Neuronal stem cell (in vitro differentiated cells): ENCODE measurements around the gene VTA1.

Experiments used
- DNase-seq: peaks from one replicate; pipeline ENCODE4 v3.0.0-alpha.2; 2013; ENCODE audit warnings: low spot score
- H2AFZ ChIP-seq: one replicate; pipeline ENCODE4 v1.6.1; 2013; ENCODE audit warnings: mild to moderate bottlenecking, low read length, inconsistent platforms
- H2AK5ac ChIP-seq: 2 replicates; pipeline ENCODE4 v1.6.1; 2013; ENCODE audit warnings: low read depth, mild to moderate bottlenecking, inconsistent platforms, low read length, moderate library complexity, mixed read lengths
- H2BK120ac ChIP-seq: 2 replicates; pipeline ENCODE4 v1.6.1; 2013; ENCODE audit warnings: low read depth, mild to moderate bottlenecking, inconsistent platforms, low read length, moderate library complexity, mixed read lengths
- H2BK12ac ChIP-seq: one replicate; pipeline ENCODE4 v1.6.1; 2013; ENCODE audit warnings: low read length, inconsistent platforms
- H2BK15ac ChIP-seq: 2 replicates; pipeline ENCODE4 v1.6.1; 2013; ENCODE audit warnings: mild to moderate bottlenecking, low read length, inconsistent platforms, mixed read lengths
- H2BK5ac ChIP-seq: one replicate; pipeline ENCODE4 v1.6.1; 2013; ENCODE audit warnings: inconsistent platforms, mild to moderate bottlenecking, low read length, moderate library complexity
- H3K14ac ChIP-seq: one replicate; pipeline ENCODE4 v1.6.1; 2013; ENCODE audit warnings: low read length, inconsistent platforms
- H3K18ac ChIP-seq: 2 replicates; pipeline ENCODE4 v1.6.1; 2013; ENCODE audit warnings: low read length, inconsistent platforms
- H3K23ac ChIP-seq: 2 replicates; pipeline ENCODE4 v1.6.1; 2013; ENCODE audit warnings: low read depth, mild to moderate bottlenecking, mixed read lengths, low read length, inconsistent platforms; ENCODE audit not compliant: poor library complexity
- H3K27ac ChIP-seq: replicated peaks from 3 replicates; pipeline ENCODE4 v1.5.1; 2013; ENCODE audit warnings: low read length, inconsistent platforms
- H3K27me3 ChIP-seq, 3 experiments: 2 replicates each; pipeline ENCODE4 v1.6.1; 2013; ENCODE audit warnings: low read length in 3 of 3, mild to moderate bottlenecking in 2 of 3, inconsistent platforms in 1 of 3, low read depth in 1 of 3, mixed read lengths in 1 of 3, moderate library complexity in 1 of 3; ENCODE audit not compliant: control insufficient read depth in 3 of 3, insufficient read depth in 3 of 3
- H3K36me3 ChIP-seq, 2 donors: replicated peaks in 1 of 2; 2 replicates each; pipeline ENCODE4 v1.6.1; 2013; ENCODE audit warnings: low read length in 2 of 2; ENCODE audit not compliant: control insufficient read depth in 2 of 2, insufficient read depth in 2 of 2
- H3K4ac ChIP-seq: 2 replicates; pipeline ENCODE4 v1.6.1; 2013; ENCODE audit warnings: inconsistent platforms, mild to moderate bottlenecking, low read length, moderate library complexity
- H3K4me1 ChIP-seq, 2 donors: 1 replicate in 1 of 2; 2 replicates in 1 of 2; pipeline ENCODE4 v1.6.1; 2013; ENCODE audit warnings: low read length in 2 of 2, low read depth in 1 of 2; ENCODE audit not compliant: control insufficient read depth in 2 of 2, insufficient read depth in 1 of 2
- H3K4me2 ChIP-seq: one replicate; pipeline ENCODE4 v1.6.1; 2013; ENCODE audit warnings: mild to moderate bottlenecking, low read length, inconsistent platforms; ENCODE audit not compliant: insufficient read depth, poor library complexity, severe bottlenecking
- H3K4me3 ChIP-seq, 2 donors: 2 replicates each; pipeline ENCODE4 v1.5.1; 2013; ENCODE audit warnings: low read length in 2 of 2, mild to moderate bottlenecking in 2 of 2, inconsistent platforms in 1 of 2, moderate library complexity in 1 of 2
- H3K79me1 ChIP-seq: one replicate; pipeline ENCODE4 v1.6.1; 2013; ENCODE audit warnings: low read depth, mild to moderate bottlenecking, inconsistent platforms, low read length, moderate library complexity
- H3K9ac ChIP-seq: one replicate; pipeline ENCODE4 v1.6.1; 2013; ENCODE audit warnings: mild to moderate bottlenecking, low read depth, low read length, inconsistent platforms; ENCODE audit not compliant: poor library complexity
- H3K9me3 ChIP-seq, 2 donors: replicated peaks in 1 of 2; 2 replicates each; pipeline versions ENCODE3 to v1.6.1; 2013; ENCODE audit warnings: low read length in 2 of 2, mild to moderate bottlenecking in 2 of 2, inconsistent platforms in 1 of 2, low read depth in 1 of 2, mixed read lengths in 1 of 2, moderate library complexity in 1 of 2; ENCODE audit not compliant: control insufficient read depth in 2 of 2, insufficient read depth in 1 of 2
- H4K8ac ChIP-seq: one replicate; pipeline ENCODE4 v1.6.1; 2013; ENCODE audit warnings: low read depth, mild to moderate bottlenecking, inconsistent platforms, low read length, moderate library complexity
- H4K91ac ChIP-seq: one replicate; pipeline ENCODE4 v1.6.1; 2013; ENCODE audit warnings: low read length, low read depth, mild to moderate bottlenecking, inconsistent platforms; ENCODE audit not compliant: poor library complexity
- WGBS, 2 donors: extraction: QIAGEN DNeasy Blood & Tissue Kit; methylation state at CpG; one replicate each; pipeline ENCODE4 v1.1.7; 2013; ENCODE audit warnings: missing lambda C conversion rate in 2 of 2, mixed read lengths in 1 of 2; ENCODE audit not compliant: insufficient read length in 2 of 2, insufficient replicate concordance in 1 of 2; ENCODE audit errors: extremely low coverage in 2 of 2; 5-methylcytosine and 5-hydroxymethylcytosine counted together

The VTA1 gene

GRCh38 chr6:142213402-142213801, 66.3 kb downstream of the VTA1 start:
- H2AFZ ChIP-seq, result no peak overlapping the region
- H3K9me3 ChIP-seq, result peaks cover 6 to 31% of the 10 kb centered on the region in 2 donors
- no peak overlapping the region for H2BK120ac ChIP-seq
- H3K14ac ChIP-seq, result no peak overlapping the region
- H3K27me3 ChIP-seq, result no peaks in the 10 kb centered on the region
- H3K23ac ChIP-seq, result no peak overlapping the region
- no peak overlapping the region for H3K9ac ChIP-seq
- H4K8ac ChIP-seq, result peak overlapping the region; percentile 43
- H3K4me1 ChIP-seq, result peaks cover 0 to 4% of the 10 kb centered on the region in 2 donors
- no peak overlapping the region for H2AK5ac ChIP-seq
- H3K4ac ChIP-seq, result no peak overlapping the region
- H4K91ac ChIP-seq, result no peak overlapping the region
- H3K18ac ChIP-seq, result no peak overlapping the region
- no peak overlapping the region for H3K27ac ChIP-seq
- no peak overlapping the region for H2BK12ac ChIP-seq
- peak overlapping the region in 1 of 2 donors; percentile 44 for H3K4me3 ChIP-seq
- H2BK5ac ChIP-seq, result no peak overlapping the region
- peaks cover 9 to 59% of the 10 kb centered on the region in 2 donors for H3K36me3 ChIP-seq
- H2BK15ac ChIP-seq, result no peak overlapping the region
- no peak for DNase-seq
- no peak overlapping the region for H3K4me2 ChIP-seq
- no peaks in the 10 kb centered on the region for H3K79me1 ChIP-seq
- no CpG with 5 or more reads among the region's 1 CpG for WGBS, 2 donors

DNA sequence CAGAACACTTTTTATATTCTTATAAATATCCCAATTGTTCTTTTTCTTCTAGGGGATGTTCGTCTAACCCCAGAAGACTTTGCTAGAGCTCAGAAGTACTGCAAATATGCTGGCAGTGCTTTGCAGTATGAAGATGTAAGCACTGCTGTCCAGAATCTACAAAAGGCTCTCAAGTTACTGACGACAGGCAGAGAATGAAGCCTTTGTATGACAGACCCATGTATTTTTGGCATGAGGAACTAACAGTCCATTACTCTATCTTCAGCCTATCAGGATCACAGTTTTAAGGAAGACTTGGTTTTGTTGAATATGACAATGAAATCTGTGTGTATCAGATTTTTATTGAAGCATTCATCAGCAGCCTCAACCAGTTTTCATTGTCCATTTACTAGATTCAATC, 71.4 kb downstream of the VTA1 start:
- H2BK120ac ChIP-seq, result no peak overlapping the region
- H2BK15ac ChIP-seq, result no peak overlapping the region
- no peak overlapping the region for H4K8ac ChIP-seq
- H4K91ac ChIP-seq, result no peak overlapping the region
- no peaks in the 10 kb centered on the region for H3K27me3 ChIP-seq
- no peak overlapping the region for H2BK5ac ChIP-seq
- no peak overlapping the region for H3K4me2 ChIP-seq
- H2AFZ ChIP-seq, result no peak overlapping the region
- H3K9ac ChIP-seq, result no peak overlapping the region
- H2AK5ac ChIP-seq, result no peak overlapping the region
- peaks cover 4 to 35% of the 10 kb centered on the region in 2 donors for H3K36me3 ChIP-seq
- no peak overlapping the region for H3K27ac ChIP-seq
- H3K4me3 ChIP-seq, result no peak overlapping the region
- H3K4ac ChIP-seq, result no peak overlapping the region
- H3K9me3 ChIP-seq, result peaks cover 3 to 5% of the 10 kb centered on the region in 2 donors
- H2BK12ac ChIP-seq, result no peak overlapping the region
- H3K23ac ChIP-seq, result no peak overlapping the region
- H3K79me1 ChIP-seq, result no peaks in the 10 kb centered on the region
- DNase-seq, result no peak
- peaks cover 0 to 7% of the 10 kb centered on the region in 2 donors for H3K4me1 ChIP-seq
- H3K14ac ChIP-seq, result no peak overlapping the region
- no CpG with 5 or more reads among the region's 2 CpGs for WGBS, 2 donors
- no peak overlapping the region for H3K18ac ChIP-seq

DNA sequence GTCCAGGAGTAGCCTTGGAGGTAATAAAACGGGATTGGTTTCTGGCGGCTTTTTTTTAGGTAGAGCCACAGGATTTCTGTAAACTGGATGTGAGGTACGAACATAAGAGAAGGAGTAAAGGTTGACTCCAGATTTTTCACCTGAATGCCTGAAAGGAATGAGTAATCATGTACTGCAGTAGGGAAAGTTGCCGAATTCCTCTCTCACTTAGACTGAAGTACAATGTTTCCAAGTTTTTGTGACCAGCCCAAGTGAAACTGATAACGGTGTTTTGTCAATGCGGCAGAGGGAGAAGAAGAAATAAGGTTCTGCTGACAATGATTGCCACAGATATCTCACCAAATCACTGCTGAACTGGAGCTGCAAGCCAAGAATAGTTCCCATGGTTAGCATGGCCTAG, 75.0 kb downstream of the VTA1 start:
- Histone ChIP-seq H2AFZ (no peak overlapping the region), H3K9me3 (no peaks in the 10 kb centered on the region), H3K4ac (no peak overlapping the region), H3K27me3 (no peaks in the 10 kb centered on the region), H2BK120ac (no peak overlapping the region), H4K8ac (no peak overlapping the region), H3K27ac (no peak overlapping the region), H3K79me1 (no peaks in the 10 kb centered on the region), H2BK5ac (no peak overlapping the region), H3K9ac (no peak overlapping the region), H3K4me1 (peaks cover 0 to 7% of the 10 kb centered on the region in 2 donors), H3K18ac (no peak overlapping the region), H2AK5ac (no peak overlapping the region), H3K36me3 (peaks cover 0 to 21% of the 10 kb centered on the region in 2 donors), H3K23ac (no peak overlapping the region), H3K4me2 (no peak overlapping the region), H2BK12ac (no peak overlapping the region), H2BK15ac (no peak overlapping the region), H3K4me3 (no peak overlapping the region), H3K14ac (no peak overlapping the region), H4K91ac (no peak overlapping the region)
- no peak for DNase-seq
- WGBS, 2 donors, result no CpG with 5 or more reads among the region's 6 CpGs

GRCh38 chr6:142223938-142224337, 76.9 kb downstream of the VTA1 start:
- H3K18ac ChIP-seq, result no peak overlapping the region
- H3K79me1 ChIP-seq, result no peaks in the 10 kb centered on the region
- no peak overlapping the region for H3K4me2 ChIP-seq
- H4K8ac ChIP-seq, result no peak overlapping the region
- H3K9me3 ChIP-seq, result no peaks in the 10 kb centered on the region
- no peak overlapping the region for H2AK5ac ChIP-seq
- no peak overlapping the region for H3K9ac ChIP-seq
- H3K23ac ChIP-seq, result no peak overlapping the region
- no peak overlapping the region for H4K91ac ChIP-seq
- H2BK15ac ChIP-seq, result no peak overlapping the region
- no peak overlapping the region for H2BK5ac ChIP-seq
- WGBS, 2 donors, result no CpG with 5 or more reads among the region's 8 CpGs
- H3K4me3 ChIP-seq, result no peak overlapping the region
- H3K4ac ChIP-seq, result no peak overlapping the region
- no peak for DNase-seq
- H3K27ac ChIP-seq, result no peak overlapping the region
- H2BK12ac ChIP-seq, result no peak overlapping the region
- H3K14ac ChIP-seq, result no peak overlapping the region
- H3K27me3 ChIP-seq, result no peaks in the 10 kb centered on the region
- no peaks in the 10 kb centered on the region for H3K4me1 ChIP-seq
- no peak overlapping the region for H2AFZ ChIP-seq
- H2BK120ac ChIP-seq, result no peak overlapping the region
- peaks cover 0 to 15% of the 10 kb centered on the region in 2 donors for H3K36me3 ChIP-seq
